DND-41 (cell line): ENCODE data around the gene NCAPD3.
A peak's percentile ranks its signal among the peaks of the same experiment; 100 is the strongest.

Experiments
- ATAC-seq: fragments of 200-7000 bp; cut with Tn5 transposase; 3 replicates; pipeline ENCODE4 v1.9.1; 2021; ENCODE audit warnings: low read depth; ENCODE audit not compliant: insufficient read depth
- DNase-seq: peaks from one replicate; pipeline ENCODE4 v3.0.0-alpha.2; 2020
- H2AFZ ChIP-seq: 2 replicates; pipeline ENCODE4 v1.6.0; 2012; ENCODE audit warnings: low read depth, low read length
- H3K27ac ChIP-seq: 2 replicates; pipeline ENCODE4 v1.5.1; 2012; ENCODE audit warnings: low read length, inconsistent platforms
- H3K27me3 ChIP-seq: fragments of 200-600 bp; sonication (generic); 2 replicates; pipeline ENCODE4 v1.6.0; 2012; ENCODE audit warnings: low read length, mild to moderate bottlenecking, inconsistent platforms; ENCODE audit not compliant: insufficient read depth, poor library complexity
- H3K36me3 ChIP-seq: 2 replicates; pipeline ENCODE4 v1.5.1; 2012; ENCODE audit warnings: low read length, inconsistent platforms; ENCODE audit not compliant: insufficient read depth
- H3K4me1 ChIP-seq: 2 replicates; pipeline ENCODE4 v1.5.1; 2012; ENCODE audit warnings: mild to moderate bottlenecking, low read length; ENCODE audit not compliant: insufficient read depth
- H3K4me2 ChIP-seq: 2 replicates; pipeline ENCODE4 v1.6.0; 2012; ENCODE audit warnings: mild to moderate bottlenecking, moderate library complexity, low read length, inconsistent platforms; ENCODE audit not compliant: insufficient read depth
- H3K4me3 ChIP-seq, 2 experiments: fragments of 200-600 bp in 1 of 2; shearing (Covaris generic) in 1 of 2; 2 replicates each; pipeline ENCODE4 v1.5.1; 2012 to 2016; ENCODE audit warnings: inconsistent platforms in 2 of 2, low read length in 2 of 2, mild to moderate bottlenecking in 2 of 2, low read depth in 1 of 2, moderate library complexity in 1 of 2
- H3K79me2 ChIP-seq: 2 replicates; pipeline ENCODE4 v1.6.0; 2012; ENCODE audit warnings: low read length, inconsistent platforms; ENCODE audit not compliant: insufficient read depth
- H3K9ac ChIP-seq: 2 replicates; pipeline ENCODE4 v1.6.0; 2012; ENCODE audit warnings: low read depth, mild to moderate bottlenecking, inconsistent platforms, low read length, moderate library complexity
- H3K9me3 ChIP-seq: 2 replicates; pipeline ENCODE4 v1.5.1; 2012; ENCODE audit warnings: low read length, moderate library complexity, mild to moderate bottlenecking, inconsistent platforms; ENCODE audit not compliant: insufficient read depth, severe bottlenecking
- H4K20me1 ChIP-seq: 2 replicates; pipeline ENCODE4 v1.6.0; 2012; ENCODE audit warnings: low read length; ENCODE audit not compliant: insufficient read depth
- EZH2 ChIP-seq: IDR thresholded peaks from 3 replicates; pipeline ENCODE4 v1.6.1; 2012; ENCODE audit warnings: borderline replicate concordance, low read depth, mild to moderate bottlenecking, moderate library complexity, low read length, inconsistent platforms; ENCODE audit not compliant: severe bottlenecking
- TF ChIP-seq, protein P1 (sequence below): IDR thresholded peaks from 2 replicates; pipeline ENCODE4 v1.5.1; 2012; ENCODE audit warnings: borderline replicate concordance, low read length, moderate library complexity, mild to moderate bottlenecking; ENCODE audit not compliant: poor library complexity, severe bottlenecking; ENCODE audit errors: extremely low read depth

NCAPD3 gene

DNA sequence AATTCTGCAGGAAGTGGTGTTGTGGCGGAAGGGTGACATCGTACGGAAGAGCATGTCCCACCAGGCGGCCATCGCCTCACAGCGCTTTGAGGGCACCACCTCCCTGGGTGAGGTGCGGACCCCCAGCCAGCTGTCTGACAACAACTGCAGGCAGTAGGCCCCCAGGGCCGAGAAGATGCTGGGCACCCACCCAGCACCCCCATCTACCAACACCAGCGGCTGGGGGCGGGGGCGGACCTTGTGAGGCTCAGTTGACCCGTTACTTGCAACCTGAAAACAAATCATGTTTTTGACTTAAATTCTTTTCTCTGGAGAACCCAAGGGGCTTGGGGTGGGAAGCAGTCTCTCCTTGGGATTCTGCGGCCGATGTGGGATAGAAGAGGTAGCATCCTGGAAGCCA is 21.7 kb upstream of the NCAPD3 start:
- H4K20me1 ChIP-seq: 0 out of 2 replicates have a peak, but pooled peaks cover 2% of the 10 kb centered on the region
- ATAC-seq (no peak), DNase-seq (no peak)
- no peak overlapping the region for H2AFZ ChIP-seq
- TF ChIP-seq, protein P1, sequence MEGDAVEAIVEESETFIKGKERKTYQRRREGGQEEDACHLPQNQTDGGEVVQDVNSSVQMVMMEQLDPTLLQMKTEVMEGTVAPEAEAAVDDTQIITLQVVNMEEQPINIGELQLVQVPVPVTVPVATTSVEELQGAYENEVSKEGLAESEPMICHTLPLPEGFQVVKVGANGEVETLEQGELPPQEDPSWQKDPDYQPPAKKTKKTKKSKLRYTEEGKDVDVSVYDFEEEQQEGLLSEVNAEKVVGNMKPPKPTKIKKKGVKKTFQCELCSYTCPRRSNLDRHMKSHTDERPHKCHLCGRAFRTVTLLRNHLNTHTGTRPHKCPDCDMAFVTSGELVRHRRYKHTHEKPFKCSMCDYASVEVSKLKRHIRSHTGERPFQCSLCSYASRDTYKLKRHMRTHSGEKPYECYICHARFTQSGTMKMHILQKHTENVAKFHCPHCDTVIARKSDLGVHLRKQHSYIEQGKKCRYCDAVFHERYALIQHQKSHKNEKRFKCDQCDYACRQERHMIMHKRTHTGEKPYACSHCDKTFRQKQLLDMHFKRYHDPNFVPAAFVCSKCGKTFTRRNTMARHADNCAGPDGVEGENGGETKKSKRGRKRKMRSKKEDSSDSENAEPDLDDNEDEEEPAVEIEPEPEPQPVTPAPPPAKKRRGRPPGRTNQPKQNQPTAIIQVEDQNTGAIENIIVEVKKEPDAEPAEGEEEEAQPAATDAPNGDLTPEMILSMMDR: no peak
- no peak for TF ChIP-seq EZH2
- H3K27me3 ChIP-seq: no peaks in the 10 kb centered on the region
- no peak overlapping the region for H3K4me2 ChIP-seq
- H3K36me3 ChIP-seq: peaks cover 100% of the 10 kb centered on the region
- no peaks in the 10 kb centered on the region for H3K9me3 ChIP-seq
- H3K4me1 ChIP-seq: no peaks in the 10 kb centered on the region
- H3K4me3 ChIP-seq: no peak overlapping the region
- no peaks in the 10 kb centered on the region for H3K79me2 ChIP-seq
- no peak overlapping the region for H3K27ac ChIP-seq
- H3K9ac ChIP-seq: no peak overlapping the region

DNA sequence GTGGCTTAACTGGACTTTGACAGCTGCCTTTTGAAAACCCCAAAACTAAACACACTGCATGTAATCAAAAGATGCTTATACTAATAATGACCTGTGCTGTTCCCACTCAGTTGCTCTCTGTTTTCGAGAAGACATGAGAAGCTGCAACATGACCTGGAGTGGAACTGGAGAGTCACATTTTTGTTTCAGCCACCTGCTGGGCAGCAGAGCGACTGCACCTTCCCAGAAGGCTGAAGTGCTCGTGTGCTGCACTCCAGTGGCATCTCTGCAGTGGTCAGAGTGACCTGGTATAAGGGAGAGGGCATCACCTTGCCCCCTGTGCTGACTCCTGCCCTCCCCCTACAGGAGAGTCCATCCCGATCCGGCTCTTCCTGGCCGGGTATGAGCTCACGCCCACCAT is 20.8 kb upstream of the NCAPD3 start:
- Histone ChIP-seq H3K27me3 (no peaks in the 10 kb centered on the region), H4K20me1 (0 out of 2 replicates have a peak, but pooled peaks cover 2% of the 10 kb centered on the region), H3K27ac (no peak overlapping the region), H3K4me2 (no peak overlapping the region), H3K4me1 (no peaks in the 10 kb centered on the region), H3K36me3 (peaks cover 100% of the 10 kb centered on the region), H3K9ac (no peak overlapping the region), H3K79me2 (no peaks in the 10 kb centered on the region), H3K4me3 (no peak overlapping the region), H3K9me3 (no peaks in the 10 kb centered on the region), H2AFZ (no peak overlapping the region)
- ATAC-seq: peak; percentile 60; the same call in 2 of the 3 replicates
- DNase-seq: no peak
- TF ChIP-seq, protein P1: peak; percentile 64
- no peak for TF ChIP-seq EZH2

DNA sequence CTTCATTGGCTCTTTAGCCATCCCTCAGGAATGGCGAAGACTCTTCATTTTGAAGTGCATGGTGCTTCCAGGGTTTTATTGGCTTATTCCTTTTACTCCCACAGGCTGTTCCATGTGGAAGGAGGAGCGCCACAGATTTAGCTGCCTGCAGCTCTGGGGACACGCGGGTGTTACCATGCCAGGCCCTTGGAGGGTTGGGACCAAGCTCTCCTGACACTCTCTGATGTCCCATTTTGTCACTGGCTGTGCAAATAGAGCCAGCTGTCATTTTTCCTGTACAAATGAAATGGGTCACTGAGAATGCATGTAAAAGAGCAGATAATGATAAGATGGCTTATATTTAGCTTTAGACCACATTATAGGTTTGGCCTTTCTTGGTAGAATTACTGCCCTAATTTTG is 20.1 kb upstream of the NCAPD3 start:
- Histone ChIP-seq H3K4me2 (no peak overlapping the region), H3K4me1 (no peaks in the 10 kb centered on the region), H3K79me2 (no peaks in the 10 kb centered on the region), H3K27ac (no peak overlapping the region), H3K4me3 (no peak overlapping the region), H3K36me3 (peaks cover 100% of the 10 kb centered on the region), H3K27me3 (no peaks in the 10 kb centered on the region), H4K20me1 (0 out of 2 replicates have a peak, but pooled peaks cover 2% of the 10 kb centered on the region), H2AFZ (no peak overlapping the region), H3K9me3 (no peaks in the 10 kb centered on the region), H3K9ac (no peak overlapping the region)
- DNase-seq: no peak
- no peak for ATAC-seq
- TF ChIP-seq, protein P1: no peak
- TF ChIP-seq EZH2: no peak

DNA sequence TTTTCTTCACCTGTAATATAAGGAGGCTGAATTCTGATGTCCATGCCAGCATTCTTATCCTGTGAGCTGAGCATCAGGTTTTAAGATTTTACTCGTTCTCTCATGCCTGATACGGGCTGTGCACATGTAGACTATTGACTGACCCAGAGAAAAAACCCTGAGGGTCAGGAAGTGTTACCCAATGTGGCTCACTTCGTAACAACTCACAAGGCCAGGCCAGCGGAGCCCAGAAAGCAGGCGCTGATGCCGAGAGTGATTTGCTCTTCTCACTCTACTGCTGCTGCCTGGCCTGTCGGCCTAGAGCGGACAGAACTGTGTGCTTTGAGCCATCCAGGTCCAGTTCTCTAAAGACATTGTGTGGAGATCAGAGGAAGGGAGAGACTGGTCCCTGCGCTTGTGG is 18.6 kb upstream of the NCAPD3 start:
- no peak overlapping the region for H3K27ac ChIP-seq
- no peaks in the 10 kb centered on the region for H3K79me2 ChIP-seq
- H3K9me3 ChIP-seq: no peaks in the 10 kb centered on the region
- H3K9ac ChIP-seq: no peak overlapping the region
- DNase-seq (no peak), ATAC-seq (no peak)
- H3K4me3 ChIP-seq: no peak overlapping the region
- H4K20me1 ChIP-seq: 0 out of 2 replicates have a peak, but pooled peaks cover 2% of the 10 kb centered on the region
- H2AFZ ChIP-seq: no peak overlapping the region
- peaks cover 94% of the 10 kb centered on the region for H3K36me3 ChIP-seq
- no peaks in the 10 kb centered on the region for H3K4me1 ChIP-seq
- TF ChIP-seq, protein P1: no peak
- no peak for TF ChIP-seq EZH2
- no peak overlapping the region for H3K4me2 ChIP-seq
- no peaks in the 10 kb centered on the region for H3K27me3 ChIP-seq
